Measurements from ENCODE around the gene CLDN2.

CLDN2 gene

DNA sequence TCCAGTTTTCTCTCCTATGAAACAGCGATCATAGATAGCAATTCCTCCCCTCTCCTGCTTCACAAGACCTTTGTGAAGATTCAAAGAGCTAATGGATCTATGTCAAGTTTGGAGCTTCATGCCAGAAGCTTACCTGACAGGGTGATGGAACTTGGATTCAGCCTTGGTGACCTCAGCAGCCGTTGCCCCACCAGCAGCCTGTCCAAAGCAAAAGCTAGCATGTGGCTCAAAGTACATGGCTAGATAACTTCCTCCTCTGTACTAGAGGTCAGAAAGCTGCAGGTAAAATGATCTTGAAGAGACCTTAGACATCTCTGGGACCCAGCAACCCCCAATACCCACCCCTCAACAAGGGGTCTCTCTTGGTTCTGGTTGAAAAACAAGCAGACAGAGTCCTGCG, 18.9 kb upstream of the CLDN2 start (continued):
- TF ChIP-seq ZNF670 (tag by site-specific recombination; IDR thresholded peaks at IDR 0.05; ENCODE audit: low read depth): no peak
- TF ChIP-seq ZNF624 (tag by site-specific recombination; IDR thresholded peaks at IDR 0.05): no peak
- TF ChIP-seq GLI4 (tag by site-specific recombination; IDR thresholded peaks at IDR 0.05): no peak
- no peak for TF ChIP-seq ZBTB7A (tag by site-specific recombination; IDR thresholded peaks at IDR 0.05; ENCODE audit: low read depth)
- TF ChIP-seq ZNF202 (tag by site-specific recombination; IDR thresholded peaks at IDR 0.05; ENCODE audit: borderline replicate concordance): no peak
- TF ChIP-seq, protein P1, sequence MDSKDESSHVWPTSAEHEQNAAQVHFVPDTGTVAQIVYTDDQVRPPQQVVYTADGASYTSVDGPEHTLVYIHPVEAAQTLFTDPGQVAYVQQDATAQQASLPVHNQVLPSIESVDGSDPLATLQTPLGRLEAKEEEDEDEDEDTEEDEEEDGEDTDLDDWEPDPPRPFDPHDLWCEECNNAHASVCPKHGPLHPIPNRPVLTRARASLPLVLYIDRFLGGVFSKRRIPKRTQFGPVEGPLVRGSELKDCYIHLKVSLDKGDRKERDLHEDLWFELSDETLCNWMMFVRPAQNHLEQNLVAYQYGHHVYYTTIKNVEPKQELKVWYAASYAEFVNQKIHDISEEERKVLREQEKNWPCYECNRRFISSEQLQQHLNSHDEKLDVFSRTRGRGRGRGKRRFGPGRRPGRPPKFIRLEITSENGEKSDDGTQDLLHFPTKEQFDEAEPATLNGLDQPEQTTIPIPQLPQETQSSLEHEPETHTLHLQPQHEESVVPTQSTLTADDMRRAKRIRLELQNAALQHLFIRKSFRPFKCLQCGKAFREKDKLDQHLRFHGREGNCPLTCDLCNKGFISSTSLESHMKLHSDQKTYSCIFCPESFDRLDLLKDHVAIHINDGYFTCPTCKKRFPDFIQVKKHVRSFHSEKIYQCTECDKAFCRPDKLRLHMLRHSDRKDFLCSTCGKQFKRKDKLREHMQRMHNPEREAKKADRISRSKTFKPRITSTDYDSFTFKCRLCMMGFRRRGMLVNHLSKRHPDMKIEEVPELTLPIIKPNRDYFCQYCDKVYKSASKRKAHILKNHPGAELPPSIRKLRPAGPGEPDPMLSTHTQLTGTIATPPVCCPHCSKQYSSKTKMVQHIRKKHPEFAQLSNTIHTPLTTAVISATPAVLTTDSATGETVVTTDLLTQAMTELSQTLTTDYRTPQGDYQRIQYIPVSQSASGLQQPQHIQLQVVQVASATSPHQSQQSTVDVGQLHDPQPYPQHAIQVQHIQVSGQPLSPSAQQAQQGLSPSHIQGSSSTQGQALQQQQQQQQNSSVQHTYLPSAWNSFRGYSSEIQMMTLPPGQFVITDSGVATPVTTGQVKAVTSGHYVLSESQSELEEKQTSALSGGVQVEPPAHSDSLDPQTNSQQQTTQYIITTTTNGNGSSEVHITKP (tag by site-specific recombination; IDR thresholded peaks at IDR 0.05): no peak
- no peak for TF ChIP-seq KLF1 (tag by site-specific recombination; IDR thresholded peaks at IDR 0.05)
- no peak for TF ChIP-seq ZFP37 (tag by site-specific recombination; IDR thresholded peaks at IDR 0.05)
- no peak for TF ChIP-seq ZNF239 (tag by site-specific recombination; IDR thresholded peaks at IDR 0.05)

DNA sequence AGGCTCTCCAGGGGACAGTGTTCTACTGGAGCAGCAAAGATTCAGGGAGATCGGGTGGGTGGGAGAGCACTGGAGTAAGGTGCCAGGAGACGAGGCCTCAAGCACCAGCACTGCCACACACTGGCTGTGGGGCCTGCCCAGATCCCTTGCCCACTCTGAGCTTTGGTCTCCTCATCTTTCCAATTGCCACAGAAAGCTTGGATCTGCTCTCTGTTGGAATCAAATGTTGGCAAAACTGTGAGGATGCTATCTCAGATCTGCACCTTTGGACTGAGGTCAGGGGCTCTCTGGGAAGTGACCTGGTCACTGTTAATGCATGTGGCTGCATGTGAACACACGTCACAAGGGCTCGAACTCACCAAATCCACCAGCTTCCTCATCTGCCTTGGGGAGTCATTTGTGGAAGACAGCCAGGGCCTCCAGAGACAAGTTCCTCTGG, 18.4 kb upstream of the CLDN2 start:
- Histone ChIP-seq H3K9me3 (ENCODE audit: control insufficient read depth, insufficient read depth, low read depth, low read length) (no peaks in the 10 kb centered on the region), H3K36me3 (ENCODE audit: control insufficient read depth in 2 of 2, insufficient read depth in 1 of 2, low read length in 2 of 2) (no peaks in the 10 kb centered on the region), H3K4me1 (ENCODE audit: control insufficient read depth, insufficient read depth, low read length) (no peaks in the 10 kb centered on the region), H3K4me3 (ENCODE audit: low read depth, low read length) (no peak overlapping the region), H3K27ac (ENCODE audit: extremely low read depth, low read depth, low read length) (no peak overlapping the region)
- TF ChIP-seq ZNF654 (tag by site-specific recombination; IDR thresholded peaks at IDR 0.05; ENCODE audit: low read depth): no peak
- no peak for TF ChIP-seq ZNF623 (tag by site-specific recombination; IDR thresholded peaks at IDR 0.05)
- TF ChIP-seq KLF8 (tag by site-specific recombination; IDR thresholded peaks at IDR 0.05): no peak
- no peak for TF ChIP-seq ZNF157 (tag by site-specific recombination; IDR thresholded peaks at IDR 0.05)
- no peak for TF ChIP-seq ZFP69B (tag by site-specific recombination; IDR thresholded peaks at IDR 0.05)
- TF ChIP-seq ZNF302 (tag by site-specific recombination; IDR thresholded peaks at IDR 0.05; ENCODE audit: low read depth): no peak
- TF ChIP-seq ZBTB8A (tag by site-specific recombination; IDR thresholded peaks at IDR 0.05): no peak
- TF ChIP-seq ZNF221 (tag by site-specific recombination; IDR thresholded peaks at IDR 0.05; ENCODE audit: borderline replicate concordance): no peak
- TF ChIP-seq, protein P2, sequence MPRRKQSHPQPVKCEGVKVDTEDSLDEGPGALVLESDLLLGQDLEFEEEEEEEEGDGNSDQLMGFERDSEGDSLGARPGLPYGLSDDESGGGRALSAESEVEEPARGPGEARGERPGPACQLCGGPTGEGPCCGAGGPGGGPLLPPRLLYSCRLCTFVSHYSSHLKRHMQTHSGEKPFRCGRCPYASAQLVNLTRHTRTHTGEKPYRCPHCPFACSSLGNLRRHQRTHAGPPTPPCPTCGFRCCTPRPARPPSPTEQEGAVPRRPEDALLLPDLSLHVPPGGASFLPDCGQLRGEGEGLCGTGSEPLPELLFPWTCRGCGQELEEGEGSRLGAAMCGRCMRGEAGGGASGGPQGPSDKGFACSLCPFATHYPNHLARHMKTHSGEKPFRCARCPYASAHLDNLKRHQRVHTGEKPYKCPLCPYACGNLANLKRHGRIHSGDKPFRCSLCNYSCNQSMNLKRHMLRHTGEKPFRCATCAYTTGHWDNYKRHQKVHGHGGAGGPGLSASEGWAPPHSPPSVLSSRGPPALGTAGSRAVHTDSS (tag by site-specific recombination; IDR thresholded peaks at IDR 0.05): no peak
- CTCF ChIA-PET: interaction anchor here (1.0 to 2.7 kb wide), 4 partner anchors 8 to 95 kb away, joined by 3 to 12 read pairs (median 8); no protein-coding TSS in a partner anchor
- POLR2A ChIA-PET: no interaction called here

DNA sequence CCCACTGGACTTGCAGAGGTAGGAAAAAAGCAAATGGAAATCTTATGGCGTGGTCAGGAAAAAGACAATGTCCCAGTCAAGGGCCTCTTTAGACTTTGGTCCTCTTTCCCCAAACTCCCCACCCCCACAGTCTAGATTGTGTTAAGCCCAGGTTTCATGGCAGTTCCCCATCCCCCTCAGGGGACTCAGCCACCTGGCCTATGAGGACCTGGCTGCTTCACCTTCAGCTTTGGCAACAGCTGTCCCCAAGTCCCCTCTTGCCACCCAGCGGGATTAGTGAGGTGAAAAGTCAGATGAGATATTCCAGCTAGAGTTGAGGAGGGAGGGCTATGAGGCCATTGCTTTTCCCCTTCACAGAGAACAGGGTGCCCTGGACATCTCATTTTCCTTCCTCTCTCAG, 17.5 kb upstream of the CLDN2 start:
- H3K27ac ChIP-seq (ENCODE audit: extremely low read depth, low read depth, low read length): no peak overlapping the region
- H3K4me3 ChIP-seq (ENCODE audit: low read depth, low read length): no peak overlapping the region
- POLR2A ChIA-PET: no interaction called here
- H3K9me3 ChIP-seq (ENCODE audit: control insufficient read depth, insufficient read depth, low read depth, low read length): no peaks in the 10 kb centered on the region
- no peaks in the 10 kb centered on the region for H3K36me3 ChIP-seq (ENCODE audit: control insufficient read depth in 2 of 2, insufficient read depth in 1 of 2, low read length in 2 of 2)
- CTCF ChIA-PET: interaction anchor here (1.5 to 2.2 kb wide), 2 partner anchors 9 to 28 kb away, joined by 6 to 10 read pairs; no protein-coding TSS in a partner anchor
- no peaks in the 10 kb centered on the region for H3K4me1 ChIP-seq (ENCODE audit: control insufficient read depth, insufficient read depth, low read length)
- TF ChIP-seq, protein P3, sequence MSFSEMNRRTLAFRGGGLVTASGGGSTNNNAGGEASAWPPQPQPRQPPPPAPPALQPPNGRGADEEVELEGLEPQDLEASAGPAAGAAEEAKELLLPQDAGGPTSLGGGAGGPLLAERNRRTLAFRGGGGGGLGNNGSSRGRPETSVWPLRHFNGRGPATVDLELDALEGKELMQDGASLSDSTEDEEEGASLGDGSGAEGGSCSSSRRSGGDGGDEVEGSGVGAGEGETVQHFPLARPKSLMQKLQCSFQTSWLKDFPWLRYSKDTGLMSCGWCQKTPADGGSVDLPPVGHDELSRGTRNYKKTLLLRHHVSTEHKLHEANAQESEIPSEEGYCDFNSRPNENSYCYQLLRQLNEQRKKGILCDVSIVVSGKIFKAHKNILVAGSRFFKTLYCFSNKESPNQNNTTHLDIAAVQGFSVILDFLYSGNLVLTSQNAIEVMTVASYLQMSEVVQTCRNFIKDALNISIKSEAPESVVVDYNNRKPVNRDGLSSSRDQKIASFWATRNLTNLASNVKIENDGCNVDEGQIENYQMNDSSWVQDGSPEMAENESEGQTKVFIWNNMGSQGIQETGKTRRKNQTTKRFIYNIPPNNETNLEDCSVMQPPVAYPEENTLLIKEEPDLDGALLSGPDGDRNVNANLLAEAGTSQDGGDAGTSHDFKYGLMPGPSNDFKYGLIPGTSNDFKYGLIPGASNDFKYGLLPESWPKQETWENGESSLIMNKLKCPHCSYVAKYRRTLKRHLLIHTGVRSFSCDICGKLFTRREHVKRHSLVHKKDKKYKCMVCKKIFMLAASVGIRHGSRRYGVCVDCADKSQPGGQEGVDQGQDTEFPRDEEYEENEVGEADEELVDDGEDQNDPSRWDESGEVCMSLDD (tag by site-specific recombination; IDR thresholded peaks at IDR 0.05): no peak
- TF ChIP-seq ZNF76 (tag by site-specific recombination; IDR thresholded peaks at IDR 0.05; ENCODE audit: borderline replicate concordance, low read depth): no peak
- no peak for TF ChIP-seq ZIC2 (tag by site-specific recombination; IDR thresholded peaks at IDR 0.05)
- TF ChIP-seq GLIS2 (tag by site-specific recombination; IDR thresholded peaks at IDR 0.05): no peak
- TF ChIP-seq FEZF1 (tag by site-specific recombination; IDR thresholded peaks at IDR 0.05): no peak
- no peak for TF ChIP-seq YY1 (tag by site-specific recombination; IDR thresholded peaks at IDR 0.05)
- TF ChIP-seq ZNF350 (tag by site-specific recombination; IDR thresholded peaks at IDR 0.05): no peak
- TF ChIP-seq ZNF239 (tag by site-specific recombination; IDR thresholded peaks at IDR 0.05): no peak
- TF ChIP-seq ZNF561 (tag by site-specific recombination; IDR thresholded peaks at IDR 0.05; ENCODE audit: borderline replicate concordance): no peak
- TF ChIP-seq, protein P4, sequence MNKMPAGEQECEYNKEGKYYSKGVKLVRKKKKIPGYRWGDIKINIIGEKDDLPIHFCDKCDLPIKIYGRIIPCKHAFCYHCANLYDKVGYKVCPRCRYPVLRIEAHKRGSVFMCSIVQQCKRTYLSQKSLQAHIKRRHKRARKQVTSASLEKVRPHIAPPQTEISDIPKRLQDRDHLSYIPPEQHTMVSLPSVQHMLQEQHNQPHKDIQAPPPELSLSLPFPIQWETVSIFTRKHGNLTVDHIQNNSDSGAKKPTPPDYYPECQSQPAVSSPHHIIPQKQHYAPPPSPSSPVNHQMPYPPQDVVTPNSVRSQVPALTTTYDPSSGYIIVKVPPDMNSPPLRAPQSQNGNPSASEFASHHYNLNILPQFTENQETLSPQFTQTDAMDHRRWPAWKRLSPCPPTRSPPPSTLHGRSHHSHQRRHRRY (tag by site-specific recombination; IDR thresholded peaks at IDR 0.05): no peak
